Astrocyte (in vitro differentiated cells and primary cell): ENCODE measurements around the gene PCBP1. TPM values are rescaled to one million over a fixed set of nuclear protein-coding genes. Genes with fewer than 3 reads are reported as not detected.
"Not testable (repeated sequence)": the region's sequence is repeated elsewhere in the genome, so short reads cannot be mapped to it uniquely, and the experiment has no call there.

ENCODE experiments used
- DNase-seq: peaks from one replicate; pipeline ENCODE4 v3.0.0-alpha.2; 2010; ENCODE audit warnings: low read depth
- FAIRE-seq: peaks from 2 replicates; lab custom pipeline; 2011; peaks lifted over from hg19 to GRCh38; lab: Jason Lieb, UNC
- H2AFZ ChIP-seq: 2 replicates; pipeline ENCODE4 v1.6.0; 2012; ENCODE audit warnings: low read depth, low read length, inconsistent platforms
- H3K27ac ChIP-seq: 2 replicates; pipeline ENCODE4 v1.5.1; 2011; ENCODE audit warnings: low read depth, low read length, inconsistent platforms
- H3K27me3 ChIP-seq: 2 replicates; pipeline ENCODE4 v1.6.0; 2011; ENCODE audit warnings: low read length, inconsistent platforms; ENCODE audit not compliant: insufficient read depth
- H3K36me3 ChIP-seq: 2 replicates; pipeline ENCODE4 v1.5.1; 2011; ENCODE audit warnings: low read length, inconsistent platforms; ENCODE audit not compliant: insufficient read depth
- H3K4me1 ChIP-seq: 2 replicates; pipeline ENCODE4 v1.5.1; 2011; ENCODE audit warnings: low read length, inconsistent platforms; ENCODE audit not compliant: insufficient read depth
- H3K4me2 ChIP-seq: 2 replicates; pipeline ENCODE4 v1.6.0; 2012; ENCODE audit warnings: low read length, inconsistent platforms
- H3K4me3 ChIP-seq: 2 replicates; pipeline ENCODE4 v1.5.1; 2011; ENCODE audit warnings: low read depth, mild to moderate bottlenecking, low read length, inconsistent platforms; ENCODE audit not compliant: insufficient read depth
- H3K79me2 ChIP-seq: 2 replicates; pipeline ENCODE4 v1.6.0; 2012; ENCODE audit warnings: mild to moderate bottlenecking, low read length, inconsistent platforms; ENCODE audit not compliant: insufficient read depth
- H3K9ac ChIP-seq: 2 replicates; pipeline ENCODE4 v1.6.0; 2012; ENCODE audit warnings: mild to moderate bottlenecking, low read length, inconsistent platforms
- H3K9me3 ChIP-seq: 2 replicates; pipeline ENCODE4 v1.5.1; 2012; ENCODE audit warnings: low read depth, mild to moderate bottlenecking, low read length, inconsistent platforms; ENCODE audit not compliant: insufficient read depth
- H4K20me1 ChIP-seq: 2 replicates; pipeline ENCODE4 v1.6.0; 2012; ENCODE audit warnings: low read length, inconsistent platforms; ENCODE audit not compliant: insufficient read depth
- H3K27ac Mint-ChIP-seq: one replicate; pipeline ENCODE4 v1.8.0; 2021; ENCODE audit warnings: mild to moderate bottlenecking, mixed read lengths; ENCODE audit not compliant: unreplicated experiment
- H3K27me3 Mint-ChIP-seq: one replicate; pipeline ENCODE4 v1.8.0; 2021; ENCODE audit warnings: low read depth, mixed read lengths; ENCODE audit not compliant: unreplicated experiment
- H3K36me3 Mint-ChIP-seq: one replicate; pipeline ENCODE4 v1.8.0; 2021; ENCODE audit warnings: low read depth, mixed read lengths; ENCODE audit not compliant: unreplicated experiment
- H3K4me1 Mint-ChIP-seq: one replicate; pipeline ENCODE4 v1.8.0; 2021; ENCODE audit warnings: low read depth, mixed read lengths; ENCODE audit not compliant: unreplicated experiment
- H3K4me3 Mint-ChIP-seq: one replicate; pipeline ENCODE4 v1.8.0; 2021; ENCODE audit warnings: mild to moderate bottlenecking, moderate library complexity, mixed read lengths; ENCODE audit not compliant: unreplicated experiment
- H3K9me3 Mint-ChIP-seq: one replicate; pipeline ENCODE4 v1.8.0; 2021; ENCODE audit warnings: mild to moderate bottlenecking, mixed read lengths; ENCODE audit not compliant: unreplicated experiment
- CTCF ChIP-seq: IDR thresholded peaks from 2 replicates; pipeline ENCODE4 v1.5.1; 2011; ENCODE audit warnings: low read depth, mild to moderate bottlenecking, inconsistent platforms, low read length, moderate library complexity; ENCODE audit not compliant: insufficient read depth
- EZH2 ChIP-seq: IDR thresholded peaks from 2 replicates; pipeline ENCODE4 v1.6.1; 2012; ENCODE audit warnings: mild to moderate bottlenecking, low read length, inconsistent platforms; ENCODE audit not compliant: insufficient read depth
- total RNA-seq: library from RNA; stranded (reverse); gene quantifications from 2 replicates; pipeline ENCODE4 v1.2.1, GENCODE V29; 2021

Gene PCBP1
- total RNA-seq, 1 donor from 2014 or later = 205 TPM

GRCh38 chr2:70128005-70128404 lies 40.7 kb downstream of the PCBP1 start:
- H3K79me2 ChIP-seq = no peaks in the 10 kb centered on the region
- no peaks in the 10 kb centered on the region for H3K9me3 Mint-ChIP-seq
- H3K27me3 Mint-ChIP-seq = no peaks in the 10 kb centered on the region
- DNase-seq (no peak), FAIRE-seq (no peak)
- no peaks in the 10 kb centered on the region for H3K36me3 Mint-ChIP-seq
- H4K20me1 ChIP-seq = no peaks in the 10 kb centered on the region
- no peak overlapping the region for H3K27ac ChIP-seq
- peaks cover 27% of the 10 kb centered on the region for H3K4me1 ChIP-seq
- H3K4me1 Mint-ChIP-seq = peaks cover 30% of the 10 kb centered on the region
- no peaks in the 10 kb centered on the region for H3K36me3 ChIP-seq
- no peak overlapping the region for H3K4me2 ChIP-seq
- H3K9ac ChIP-seq = no peak overlapping the region
- no peaks in the 10 kb centered on the region for H3K27me3 ChIP-seq
- H3K4me3 ChIP-seq = no peak overlapping the region
- TF ChIP-seq EZH2 = no peak
- no peak for TF ChIP-seq CTCF
- H3K4me3 Mint-ChIP-seq = no peak overlapping the region
- no peak overlapping the region for H2AFZ ChIP-seq
- no peaks in the 10 kb centered on the region for H3K9me3 ChIP-seq
- H3K27ac Mint-ChIP-seq = no peak overlapping the region

GRCh38 chr2:70131344-70132143 lies 44.3 kb downstream of the PCBP1 start:
- not testable (repeated sequence) for H3K27ac Mint-ChIP-seq, H3K9ac ChIP-seq, H3K4me2 ChIP-seq, H3K27me3 ChIP-seq, DNase-seq, H3K27me3 Mint-ChIP-seq, H4K20me1 ChIP-seq, H3K4me3 Mint-ChIP-seq, H3K36me3 ChIP-seq, FAIRE-seq, H3K27ac ChIP-seq, H2AFZ ChIP-seq, H3K4me3 ChIP-seq, H3K9me3 Mint-ChIP-seq, H3K36me3 Mint-ChIP-seq, H3K79me2 ChIP-seq, H3K9me3 ChIP-seq
- peaks cover 25% of the 10 kb centered on the region for H3K4me1 ChIP-seq
- peaks cover 29% of the 10 kb centered on the region for H3K4me1 Mint-ChIP-seq

GRCh38 chr2:70132244-70133126 lies 45.2 kb downstream of the PCBP1 start:
- no peaks in the 10 kb centered on the region for H3K9me3 Mint-ChIP-seq
- peaks cover 27% of the 10 kb centered on the region for H3K4me1 ChIP-seq
- H3K4me3 Mint-ChIP-seq = peak overlapping the region; percentile 9
- peak overlapping the region; percentile 86 for H3K27ac Mint-ChIP-seq
- H3K9ac ChIP-seq = peak overlapping the region; percentile 77
- H2AFZ ChIP-seq = peak overlapping the region; percentile 84
- H3K4me3 ChIP-seq = peak overlapping the region; percentile 36
- H3K4me2 ChIP-seq = peak overlapping the region; percentile 85
- no peaks in the 10 kb centered on the region for H3K9me3 ChIP-seq
- peak; percentile 17 for FAIRE-seq
- H3K4me1 Mint-ChIP-seq = peaks cover 30% of the 10 kb centered on the region
- TF ChIP-seq CTCF (no peak), EZH2 (no peak)
- no peaks in the 10 kb centered on the region for H3K36me3 ChIP-seq
- H4K20me1 ChIP-seq = no peaks in the 10 kb centered on the region
- H3K27me3 Mint-ChIP-seq = no peaks in the 10 kb centered on the region
- peak overlapping the region; percentile 78 for H3K27ac ChIP-seq
- no peaks in the 10 kb centered on the region for H3K27me3 ChIP-seq
- H3K79me2 ChIP-seq = no peaks in the 10 kb centered on the region
- DNase-seq = peak; percentile 37
- no peaks in the 10 kb centered on the region for H3K36me3 Mint-ChIP-seq
